Breast epithelium (tissue), 4 donors: ENCODE measurements around the gene NIFK. TPM values are rescaled to one million over a fixed set of nuclear protein-coding genes. Genes with fewer than 3 reads are reported as not detected.

ENCODE experiments used
- DNase-seq, 2 donors: peaks; one replicate each; pipeline ENCODE4 v3.0.0-alpha.2; 2019; ENCODE audit warnings: low spot score in 2 of 2
- H3K27ac ChIP-seq, 2 donors: fragments of 200-600 bp; sonication (generic) in 1 of 2; one replicate each; pipeline ENCODE4 v1.5.1; 2016 to 2019; ENCODE audit warnings: mild to moderate bottlenecking in 1 of 2
- H3K27me3 ChIP-seq, 2 donors: fragments of 200-600 bp; sonication (generic) in 1 of 2; one replicate each; pipeline versions ENCODE4 v1.5.1 to v1.6.0; 2017 to 2019; ENCODE audit warnings: control low read depth in 1 of 2, mild to moderate bottlenecking in 1 of 2
- H3K36me3 ChIP-seq: fragments of 200-600 bp; one replicate; pipeline ENCODE4 v1.5.1; 2019
- H3K4me1 ChIP-seq, 2 donors: fragments of 200-600 bp; sonication (generic); one replicate each; pipeline ENCODE4 v1.5.1; 2016 to 2019; ENCODE audit warnings: control low read depth in 1 of 2
- H3K4me3 ChIP-seq, 3 donors: fragments of 200-600 bp; sonication (generic); 1 replicate in 2 of 3; 2 replicates in 1 of 3; pipeline ENCODE4 v1.5.1; 2016 to 2019; ENCODE audit warnings: mild to moderate bottlenecking in 3 of 3, moderate library complexity in 2 of 3
- H3K9me3 ChIP-seq, 2 donors: fragments of 200-600 bp; sonication (generic) in 1 of 2; one replicate each; pipeline ENCODE4 v1.5.1; 2016 to 2019; ENCODE audit warnings: control low read depth in 1 of 2
- POLR2A ChIP-seq: fragments of 450-650 bp; IDR thresholded peaks from one replicate; pipeline ENCODE4 v1.6.1; 2016; ENCODE audit warnings: antibody characterized with exemption, mild to moderate bottlenecking, moderate library complexity
- POLR2AphosphoS5 ChIP-seq, 3 donors: sonication (generic); formaldehyde crosslinking; IDR thresholded peaks; one replicate each; pipeline ENCODE4 v1.6.1; 2017; ENCODE audit warnings: antibody characterized with exemption in 3 of 3
- intact Hi-C: fragments of 100-400 bp; cut with DNase I; formaldehyde crosslinking; loops from one replicate; pipeline ENCODE4 v1.15.1; 2023; ENCODE audit warnings: low total_unique reads
- total RNA-seq, 3 donors: library from RNA; depleted of rRNA; stranded (reverse); fragments of >200 nt; gene quantifications; one replicate each; pipeline ENCODE4 v1.1.0, GENCODE V29; 2016
- TF ChIP-seq, protein P1 (sequence below), 3 donors: fragments of 450-650 bp; IDR thresholded peaks; one replicate each; pipeline ENCODE4 v1.5.1; 2016 to 2017; ENCODE audit warnings: antibody characterized with exemption in 3 of 3, mild to moderate bottlenecking in 3 of 3, moderate library complexity in 3 of 3

The NIFK gene
- total RNA-seq, 3 donors from 2014 or later: 33.9 to 45.6 (median 39.1) TPM

DNA sequence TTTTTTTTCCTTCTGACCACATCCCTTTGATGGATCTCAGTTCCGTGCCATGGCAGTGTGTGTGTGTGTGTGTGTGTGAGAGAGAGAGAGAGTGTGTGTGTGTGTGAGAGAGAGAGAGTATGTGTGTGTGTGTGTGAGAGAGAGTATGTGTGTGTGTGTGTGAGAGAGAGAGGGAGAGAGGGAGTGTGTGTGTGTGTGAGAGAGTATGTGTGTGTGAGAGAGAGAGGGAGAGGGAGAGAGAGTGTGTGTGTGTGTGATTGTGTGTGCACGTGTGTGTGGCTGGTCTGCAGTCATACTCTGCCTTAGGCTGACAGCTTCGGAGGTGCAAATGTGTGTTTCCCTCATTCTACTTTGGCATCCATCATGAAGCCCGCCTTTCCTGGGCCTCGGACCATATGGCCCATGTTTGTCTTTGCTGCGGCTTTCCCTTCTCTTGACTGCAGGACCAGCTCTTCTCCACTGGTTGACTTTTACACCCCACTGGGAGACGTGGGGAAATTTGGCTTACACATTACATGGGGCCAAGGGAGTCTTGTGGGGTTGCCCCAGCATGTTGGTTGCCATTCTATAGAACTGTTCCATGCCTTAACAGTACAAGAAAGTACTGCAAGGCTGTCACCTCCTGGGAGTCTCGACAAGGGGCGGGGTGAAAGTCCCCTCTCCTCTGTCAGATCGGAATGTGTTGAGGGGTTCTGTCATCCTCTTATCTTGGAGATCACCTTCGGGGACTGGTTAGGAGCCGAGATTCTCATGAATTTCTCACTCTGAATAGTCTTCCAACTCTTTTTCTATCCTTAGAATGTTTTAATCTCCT, 40.4 kb upstream of the NIFK start:
- no peaks in the 10 kb centered on the region for H3K4me1 ChIP-seq
- no peaks in the 10 kb centered on the region for H3K9me3 ChIP-seq
- DNase-seq: no peak
- TF ChIP-seq POLR2A (no peak), POLR2AphosphoS5 (IDR thresholded peaks at IDR 0.05) (no peak)
- TF ChIP-seq, protein P1, sequence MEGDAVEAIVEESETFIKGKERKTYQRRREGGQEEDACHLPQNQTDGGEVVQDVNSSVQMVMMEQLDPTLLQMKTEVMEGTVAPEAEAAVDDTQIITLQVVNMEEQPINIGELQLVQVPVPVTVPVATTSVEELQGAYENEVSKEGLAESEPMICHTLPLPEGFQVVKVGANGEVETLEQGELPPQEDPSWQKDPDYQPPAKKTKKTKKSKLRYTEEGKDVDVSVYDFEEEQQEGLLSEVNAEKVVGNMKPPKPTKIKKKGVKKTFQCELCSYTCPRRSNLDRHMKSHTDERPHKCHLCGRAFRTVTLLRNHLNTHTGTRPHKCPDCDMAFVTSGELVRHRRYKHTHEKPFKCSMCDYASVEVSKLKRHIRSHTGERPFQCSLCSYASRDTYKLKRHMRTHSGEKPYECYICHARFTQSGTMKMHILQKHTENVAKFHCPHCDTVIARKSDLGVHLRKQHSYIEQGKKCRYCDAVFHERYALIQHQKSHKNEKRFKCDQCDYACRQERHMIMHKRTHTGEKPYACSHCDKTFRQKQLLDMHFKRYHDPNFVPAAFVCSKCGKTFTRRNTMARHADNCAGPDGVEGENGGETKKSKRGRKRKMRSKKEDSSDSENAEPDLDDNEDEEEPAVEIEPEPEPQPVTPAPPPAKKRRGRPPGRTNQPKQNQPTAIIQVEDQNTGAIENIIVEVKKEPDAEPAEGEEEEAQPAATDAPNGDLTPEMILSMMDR (IDR thresholded peaks at IDR 0.05): no peak
- no peaks in the 10 kb centered on the region for H3K36me3 ChIP-seq
- no peak overlapping the region for H3K27ac ChIP-seq
- no peaks in the 10 kb centered on the region for H3K27me3 ChIP-seq
- intact Hi-C loops: loop anchor here (5.0 kb wide), 1 partner anchor 90 kb away; no protein-coding TSS in a partner anchor
- no peak overlapping the region for H3K4me3 ChIP-seq

DNA sequence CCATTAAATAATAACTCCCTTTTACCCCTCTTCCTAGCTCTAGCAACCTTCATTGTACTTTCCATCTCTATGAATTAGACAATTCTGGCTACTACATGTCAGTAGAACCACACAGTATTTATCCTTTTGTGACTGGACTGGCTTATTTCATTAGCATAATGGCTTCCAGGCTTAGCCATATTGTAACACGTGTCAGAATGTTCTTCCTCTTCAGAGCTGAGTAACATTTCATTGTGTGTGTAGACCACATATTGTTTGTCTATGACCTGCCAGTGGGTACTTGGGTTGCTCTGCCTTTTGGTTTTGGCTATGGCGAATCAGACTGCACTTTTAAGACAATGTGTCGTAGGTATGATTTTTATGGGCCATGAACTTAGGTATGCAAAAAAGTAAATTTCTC, 39.7 kb upstream of the NIFK start:
- Histone ChIP-seq H3K4me1 (no peaks in the 10 kb centered on the region), H3K27me3 (no peaks in the 10 kb centered on the region), H3K4me3 (no peak overlapping the region), H3K9me3 (no peaks in the 10 kb centered on the region), H3K36me3 (no peaks in the 10 kb centered on the region), H3K27ac (no peak overlapping the region)
- TF ChIP-seq POLR2A: no peak
- no peak for TF ChIP-seq POLR2AphosphoS5 (IDR thresholded peaks at IDR 0.05)
- TF ChIP-seq, protein P1 (IDR thresholded peaks at IDR 0.05): no peak
- intact Hi-C loops: loop anchor here (5.0 kb wide), 1 partner anchor 91 kb away; no protein-coding TSS in a partner anchor
- no peak for DNase-seq

DNA sequence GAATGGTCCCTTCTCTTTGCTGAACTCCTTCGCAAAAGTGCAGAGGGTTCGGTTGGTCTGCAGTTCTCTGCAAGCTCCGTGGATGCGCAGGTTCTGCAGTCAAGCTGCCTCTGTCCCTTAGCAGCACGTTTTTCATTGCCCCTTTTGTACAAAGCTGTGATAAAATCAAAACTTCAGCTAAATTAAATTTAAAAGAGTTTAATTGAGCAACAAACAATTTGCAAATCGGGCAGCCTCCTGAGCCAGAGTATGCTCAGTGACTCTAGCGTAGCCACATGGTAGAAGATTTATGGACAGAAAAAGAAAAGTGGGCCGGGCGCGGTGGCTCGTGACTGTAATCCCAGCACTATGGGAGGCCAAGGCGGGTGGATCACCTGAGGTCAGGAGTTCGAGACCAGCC, 37.6 kb upstream of the NIFK start:
- intact Hi-C loops: no loop called here
- H3K27me3 ChIP-seq: no peaks in the 10 kb centered on the region
- TF ChIP-seq POLR2A: no peak
- TF ChIP-seq, protein P1 (IDR thresholded peaks at IDR 0.05): no peak
- no peaks in the 10 kb centered on the region for H3K36me3 ChIP-seq
- DNase-seq: no peak
- H3K4me1 ChIP-seq: no peaks in the 10 kb centered on the region
- H3K4me3 ChIP-seq: no peak overlapping the region
- no peak overlapping the region for H3K27ac ChIP-seq
- no peaks in the 10 kb centered on the region for H3K9me3 ChIP-seq

DNA sequence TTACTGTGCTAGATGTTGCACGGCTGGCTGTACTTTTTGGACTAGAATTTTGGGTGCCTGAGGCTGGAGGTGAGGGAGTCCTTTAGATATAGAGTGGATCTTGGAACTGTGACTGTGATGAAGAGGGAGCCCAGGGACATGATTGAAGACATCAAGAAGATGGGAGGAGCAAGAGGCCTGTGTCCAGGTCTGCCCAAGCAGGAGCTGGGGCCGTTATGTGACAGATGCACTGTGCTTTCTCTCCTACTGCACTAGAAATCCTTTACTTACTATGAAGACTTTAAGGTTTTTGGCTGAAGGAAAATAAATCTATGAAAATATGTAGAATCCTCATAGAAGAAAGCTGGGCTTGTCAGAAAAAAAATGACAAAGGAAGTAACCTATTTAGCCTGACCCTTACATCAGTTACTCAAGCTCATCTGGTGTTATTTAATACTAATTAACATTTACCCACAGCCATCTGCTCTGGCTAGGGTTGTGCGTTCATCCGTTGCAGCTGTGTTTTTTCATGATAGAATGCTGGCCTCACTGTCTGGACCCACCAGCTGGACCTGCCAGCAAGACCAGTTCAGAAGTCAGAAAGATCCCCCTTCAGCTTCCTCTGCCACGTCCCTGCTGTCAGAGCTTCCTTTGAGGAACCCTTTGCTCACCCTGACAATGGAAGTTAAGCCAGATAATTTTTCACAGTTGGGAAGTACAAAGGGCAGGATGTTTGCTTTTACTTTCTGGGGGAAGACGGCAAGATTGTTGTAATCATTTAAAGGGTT, 35.5 kb upstream of the NIFK start:
- Histone ChIP-seq H3K9me3 (no peaks in the 10 kb centered on the region), H3K4me3 (no peak overlapping the region), H3K27ac (no peak overlapping the region), H3K36me3 (no peaks in the 10 kb centered on the region), H3K4me1 (no peaks in the 10 kb centered on the region), H3K27me3 (no peaks in the 10 kb centered on the region)
- DNase-seq: no peak
- TF ChIP-seq POLR2AphosphoS5 (IDR thresholded peaks at IDR 0.05): no peak
- TF ChIP-seq, protein P1 (IDR thresholded peaks at IDR 0.05): no peak
- no peak for TF ChIP-seq POLR2A
- intact Hi-C loops: no loop called here
